ENCODE measurements around the gene CYP2F1. TPM values are rescaled to one million over a fixed set of nuclear protein-coding genes. Genes with fewer than 3 reads are reported as not detected.
A peak's percentile ranks its signal among the peaks of the same experiment; 100 is the strongest.
"Not testable (repeated sequence)": the region's sequence is repeated elsewhere in the genome, so short reads cannot be mapped to it uniquely, and the experiment has no call there.

CYP2F1 gene, protein sequence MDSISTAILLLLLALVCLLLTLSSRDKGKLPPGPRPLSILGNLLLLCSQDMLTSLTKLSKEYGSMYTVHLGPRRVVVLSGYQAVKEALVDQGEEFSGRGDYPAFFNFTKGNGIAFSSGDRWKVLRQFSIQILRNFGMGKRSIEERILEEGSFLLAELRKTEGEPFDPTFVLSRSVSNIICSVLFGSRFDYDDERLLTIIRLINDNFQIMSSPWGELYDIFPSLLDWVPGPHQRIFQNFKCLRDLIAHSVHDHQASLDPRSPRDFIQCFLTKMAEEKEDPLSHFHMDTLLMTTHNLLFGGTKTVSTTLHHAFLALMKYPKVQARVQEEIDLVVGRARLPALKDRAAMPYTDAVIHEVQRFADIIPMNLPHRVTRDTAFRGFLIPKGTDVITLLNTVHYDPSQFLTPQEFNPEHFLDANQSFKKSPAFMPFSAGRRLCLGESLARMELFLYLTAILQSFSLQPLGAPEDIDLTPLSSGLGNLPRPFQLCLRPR
- total RNA-seq, result 3.1 TPM

DNA sequence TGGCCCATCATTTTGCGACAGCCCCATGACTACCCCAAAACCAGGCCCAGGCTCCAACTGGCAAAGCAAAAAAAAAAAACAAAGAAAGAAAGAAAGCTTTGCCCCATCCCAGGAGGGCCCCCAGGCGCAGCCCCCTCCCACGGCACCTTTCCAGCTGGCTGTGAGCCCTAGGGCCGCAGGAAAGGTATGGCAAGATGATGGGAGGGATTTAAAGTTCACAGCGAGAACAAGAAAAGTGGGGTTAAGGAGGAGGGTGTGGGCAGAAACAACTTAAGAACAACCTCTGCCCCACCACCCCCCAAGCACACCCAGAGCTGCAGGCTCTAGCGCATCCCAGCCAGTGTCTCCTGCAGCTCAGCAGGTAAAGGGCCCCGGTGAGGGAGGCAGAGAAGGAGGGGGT, at the start of gene CYP2F1:
TSS of gene CYP2F1 (plus strand) at position 301 of the 400 bp plus-strand sequence. CDS start 1,757 bp downstream, outside the sequence.
- DNase-seq, result no peak

DNA sequence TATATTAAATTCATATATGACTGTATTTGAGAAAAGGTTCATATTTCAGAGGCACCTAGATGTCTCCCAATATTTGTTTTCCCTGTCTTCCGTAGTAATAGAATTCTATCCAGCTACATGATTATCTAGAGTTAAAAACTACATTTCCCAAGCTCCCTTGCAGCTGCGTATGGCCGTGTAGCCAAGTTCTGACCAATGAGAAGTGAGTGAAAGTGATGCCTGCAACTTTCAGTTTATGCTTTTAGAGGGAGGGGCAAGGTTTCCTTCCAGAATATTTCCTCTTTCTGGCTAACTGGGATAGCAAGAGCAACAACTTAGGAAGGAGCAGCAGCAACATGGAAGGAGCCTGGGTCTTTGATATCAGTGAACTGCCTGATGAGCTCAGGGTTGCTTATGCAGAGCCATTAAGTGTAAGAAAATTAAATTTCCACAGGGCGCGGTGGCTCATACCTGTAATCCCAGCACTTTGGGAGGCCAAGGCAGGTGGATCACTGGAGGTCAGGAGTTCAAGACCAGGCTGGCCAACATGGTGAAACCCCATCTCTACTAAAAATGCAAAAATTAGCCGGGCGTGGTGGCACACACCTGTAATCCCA, 49.2 kb upstream of the CYP2F1 start:
- peak; percentile 15 for DNase-seq

DNA sequence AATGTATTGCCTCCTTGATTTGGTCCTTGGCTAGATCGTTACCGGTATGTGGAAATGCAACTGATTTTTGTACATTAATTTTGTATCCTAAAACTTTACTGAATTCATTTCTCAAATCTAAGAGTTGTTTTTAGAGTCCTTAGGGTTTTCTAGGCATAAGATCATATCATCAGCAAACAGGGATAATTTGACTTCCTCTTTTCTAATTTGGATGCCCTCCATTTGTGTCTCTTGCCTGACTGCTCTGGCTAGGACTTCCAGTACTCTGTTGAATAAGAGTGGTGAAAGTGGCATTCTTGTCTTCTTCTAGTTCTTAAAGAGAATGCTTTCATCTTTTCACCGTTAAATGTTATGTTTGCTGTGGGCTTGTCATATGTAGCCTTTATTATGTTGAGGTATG, 37.9 kb upstream of the CYP2F1 start:
- no peak for DNase-seq

DNA sequence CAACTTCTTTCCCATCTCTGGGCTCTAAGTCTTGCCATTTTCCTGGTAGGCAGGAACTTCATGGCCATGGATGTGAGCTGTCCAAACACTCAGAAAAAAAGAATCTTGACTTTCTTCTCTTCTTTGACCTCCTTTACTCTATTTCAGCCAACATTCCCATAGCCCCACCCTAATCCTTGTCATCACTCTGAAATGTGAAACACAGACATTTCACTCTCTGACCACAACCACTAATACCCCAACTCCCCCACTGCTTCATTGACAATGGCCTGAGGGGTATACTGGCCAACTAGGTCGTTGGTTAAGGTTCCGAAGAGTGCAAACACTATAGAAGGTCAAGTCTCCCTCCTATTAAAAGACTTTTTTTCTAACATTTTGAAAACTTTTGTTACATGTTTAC, 30.7 kb upstream of the CYP2F1 start:
- DNase-seq, result no peak

DNA sequence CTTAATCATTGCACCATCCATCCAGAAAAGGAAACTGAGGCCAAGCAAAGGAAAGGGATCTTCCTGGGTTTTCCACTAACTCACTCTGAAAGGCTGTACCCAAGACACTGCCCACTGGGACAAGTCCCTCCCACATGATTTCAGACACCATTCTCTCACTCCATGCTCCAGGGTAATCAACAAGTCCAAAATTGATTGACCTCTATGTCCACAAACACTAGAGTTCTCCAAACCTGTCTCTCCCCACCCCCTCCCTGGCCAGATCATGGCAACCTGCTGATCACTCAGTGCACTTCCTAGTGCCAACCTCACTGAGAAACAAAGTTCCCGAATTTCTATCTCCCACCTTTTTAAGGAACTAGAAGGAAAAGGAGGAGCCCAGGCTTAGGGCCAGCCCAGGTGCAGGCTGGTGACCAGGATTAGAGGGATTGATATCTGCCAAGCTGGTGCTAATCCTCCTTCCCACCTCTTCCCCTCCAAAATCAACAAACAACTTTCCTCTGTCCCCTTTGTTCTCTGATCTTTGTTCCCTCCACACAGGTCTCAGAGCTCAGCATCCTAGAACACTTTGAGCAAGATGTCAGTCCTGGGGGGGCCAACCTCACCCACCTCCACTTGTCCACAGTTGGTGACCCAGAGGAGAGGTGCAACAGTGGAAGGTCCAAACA, 28.4 kb upstream of the CYP2F1 start:
- no peak for DNase-seq

- no peak for DNase-seq
These were observed 26.1 kb upstream of the CYP2F1 start, which contains the start of gene CYP2A13 for GRCh38 chr19:41088151-41088550. CYP2A13 (plus strand) TSS chr19:41088451; CDS start chr19:41088472, 21 bp downstream.

- no peak for DNase-seq
These were observed 24.3 kb upstream of the CYP2F1 start for GRCh38 chr19:41089959-41090358.

DNA sequence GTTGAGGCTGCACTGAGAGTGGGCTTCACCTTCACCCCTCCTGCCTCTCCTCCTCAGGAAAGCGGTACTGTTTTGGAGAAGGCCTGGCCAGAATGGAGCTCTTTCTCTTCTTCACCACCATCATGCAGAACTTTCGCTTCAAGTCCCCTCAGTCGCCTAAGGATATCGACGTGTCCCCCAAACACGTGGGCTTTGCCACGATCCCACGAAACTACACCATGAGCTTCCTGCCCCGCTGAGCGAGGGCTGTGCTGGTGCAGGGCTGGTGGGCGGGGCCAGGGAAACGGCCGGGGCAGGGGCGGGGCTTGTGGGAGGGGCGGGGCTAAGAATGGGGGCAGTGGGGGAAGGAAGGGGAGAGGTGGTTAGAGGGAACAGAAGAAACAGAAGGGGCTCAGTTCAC, 18.5 kb upstream of the CYP2F1 start:
- no peak for DNase-seq

- no peak for DNase-seq
These were observed 17.9 kb upstream of the CYP2F1 start for GRCh38 chr19:41096353-41096752.

DNA sequence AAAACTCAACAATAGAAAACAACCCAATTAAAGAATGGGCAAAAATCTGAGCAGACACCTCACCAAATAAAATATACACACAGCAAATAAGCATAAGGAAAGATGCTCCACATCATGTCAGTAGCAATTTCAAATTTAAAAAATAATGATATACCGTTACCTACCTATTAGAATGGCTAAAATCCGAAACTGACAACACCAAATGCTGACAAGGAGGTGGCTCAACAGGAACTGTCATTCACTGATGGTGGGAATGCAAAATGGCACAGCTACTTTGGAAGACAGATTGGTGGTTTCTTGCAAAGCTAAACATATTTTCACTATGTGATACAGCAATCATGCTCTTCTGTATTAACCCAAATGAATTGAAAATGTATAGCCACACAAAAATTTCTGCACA, 16.9 kb upstream of the CYP2F1 start:
- DNase-seq, result no peak

DNA sequence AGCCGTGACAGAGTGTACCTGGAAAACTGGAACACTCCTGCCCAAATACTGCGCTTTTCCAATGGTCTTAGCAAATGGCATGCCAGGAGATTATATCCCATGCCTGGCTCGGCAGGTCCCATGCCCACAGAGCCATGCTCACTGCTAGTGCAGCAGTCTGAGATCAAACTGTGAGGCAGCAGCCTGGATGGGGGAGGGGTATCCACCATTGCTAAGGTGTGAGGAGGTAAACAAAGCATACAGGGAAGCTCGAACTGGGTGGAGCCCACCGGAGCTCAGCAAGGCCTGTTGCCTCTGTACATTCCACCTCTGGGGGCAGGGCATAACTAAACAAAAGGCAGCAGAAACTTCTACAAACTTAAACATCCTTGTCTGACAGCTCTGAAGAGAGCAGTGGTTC, 15.5 kb upstream of the CYP2F1 start:
- no peak for DNase-seq

- not testable (repeated sequence) for DNase-seq
These were observed 12.0 kb upstream of the CYP2F1 start for GRCh38 chr19:41102210-41102609.

DNA sequence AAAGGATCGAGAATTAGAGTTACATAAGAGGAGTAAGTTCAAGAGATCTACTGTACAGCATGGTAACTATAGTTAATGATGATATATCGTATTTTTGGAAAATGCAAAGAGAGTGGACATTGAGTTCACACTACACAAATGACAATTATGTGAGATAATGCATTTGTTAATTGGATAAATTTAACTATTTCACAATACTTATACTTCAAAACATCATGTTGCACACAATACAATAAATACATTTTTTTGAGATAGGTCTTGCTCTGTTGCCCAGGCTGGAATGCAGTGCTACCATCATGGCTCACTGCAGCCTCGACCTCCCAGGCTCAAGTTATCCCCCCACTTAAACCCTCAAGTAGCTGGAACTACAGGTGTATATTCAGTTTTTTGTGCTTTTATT, 8.1 kb upstream of the CYP2F1 start:
- DNase-seq, result no peak

GRCh38 chr19:41111296-41111695, 2.9 kb upstream of the CYP2F1 start:
- no peak for DNase-seq

DNA sequence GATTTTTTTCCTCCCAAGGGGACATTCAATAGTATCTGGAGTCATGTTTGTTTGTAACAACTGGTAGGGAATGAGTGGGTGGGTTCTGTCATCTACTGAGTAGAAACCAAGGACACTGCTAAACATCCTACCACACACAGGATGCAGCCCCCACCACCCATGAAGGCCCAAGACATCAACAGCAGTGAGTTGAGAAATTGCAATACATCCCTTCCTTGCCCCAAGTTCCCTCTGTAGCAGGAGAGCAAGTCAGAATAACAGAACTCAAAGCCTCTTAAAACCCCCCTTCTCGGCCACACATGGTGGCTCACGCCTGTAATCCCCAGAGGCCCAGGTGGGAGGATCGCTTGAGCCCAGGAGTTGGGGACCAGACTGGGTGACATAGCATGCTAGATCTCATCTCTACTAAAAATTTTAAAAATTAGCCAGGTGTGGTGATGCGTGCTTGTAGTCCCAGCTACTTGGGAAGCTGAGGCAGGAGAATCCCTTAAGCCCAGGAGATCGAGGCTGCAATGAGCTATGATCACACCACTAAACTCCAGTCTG, 2.4 kb upstream of the CYP2F1 start:
- DNase-seq, result no peak

- DNase-seq, result peak; percentile 11
These were observed 1.4 kb upstream of the CYP2F1 start for GRCh38 chr19:41112728-41113290.

DNA sequence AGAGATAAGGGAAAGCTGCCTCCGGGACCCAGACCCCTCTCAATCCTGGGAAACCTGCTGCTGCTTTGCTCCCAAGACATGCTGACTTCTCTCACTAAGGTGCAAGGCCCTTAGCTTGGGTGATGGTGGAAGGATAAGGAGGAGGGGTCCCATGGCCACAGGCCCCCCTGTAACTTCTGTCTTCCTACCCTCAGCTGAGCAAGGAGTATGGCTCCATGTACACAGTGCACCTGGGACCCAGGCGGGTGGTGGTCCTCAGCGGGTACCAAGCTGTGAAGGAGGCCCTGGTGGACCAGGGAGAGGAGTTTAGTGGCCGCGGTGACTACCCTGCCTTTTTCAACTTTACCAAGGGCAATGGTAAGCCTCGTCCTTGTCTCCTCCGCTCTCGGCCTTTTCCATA, 2.0 kb downstream of the CYP2F1 start:
- no peak for DNase-seq

DNA sequence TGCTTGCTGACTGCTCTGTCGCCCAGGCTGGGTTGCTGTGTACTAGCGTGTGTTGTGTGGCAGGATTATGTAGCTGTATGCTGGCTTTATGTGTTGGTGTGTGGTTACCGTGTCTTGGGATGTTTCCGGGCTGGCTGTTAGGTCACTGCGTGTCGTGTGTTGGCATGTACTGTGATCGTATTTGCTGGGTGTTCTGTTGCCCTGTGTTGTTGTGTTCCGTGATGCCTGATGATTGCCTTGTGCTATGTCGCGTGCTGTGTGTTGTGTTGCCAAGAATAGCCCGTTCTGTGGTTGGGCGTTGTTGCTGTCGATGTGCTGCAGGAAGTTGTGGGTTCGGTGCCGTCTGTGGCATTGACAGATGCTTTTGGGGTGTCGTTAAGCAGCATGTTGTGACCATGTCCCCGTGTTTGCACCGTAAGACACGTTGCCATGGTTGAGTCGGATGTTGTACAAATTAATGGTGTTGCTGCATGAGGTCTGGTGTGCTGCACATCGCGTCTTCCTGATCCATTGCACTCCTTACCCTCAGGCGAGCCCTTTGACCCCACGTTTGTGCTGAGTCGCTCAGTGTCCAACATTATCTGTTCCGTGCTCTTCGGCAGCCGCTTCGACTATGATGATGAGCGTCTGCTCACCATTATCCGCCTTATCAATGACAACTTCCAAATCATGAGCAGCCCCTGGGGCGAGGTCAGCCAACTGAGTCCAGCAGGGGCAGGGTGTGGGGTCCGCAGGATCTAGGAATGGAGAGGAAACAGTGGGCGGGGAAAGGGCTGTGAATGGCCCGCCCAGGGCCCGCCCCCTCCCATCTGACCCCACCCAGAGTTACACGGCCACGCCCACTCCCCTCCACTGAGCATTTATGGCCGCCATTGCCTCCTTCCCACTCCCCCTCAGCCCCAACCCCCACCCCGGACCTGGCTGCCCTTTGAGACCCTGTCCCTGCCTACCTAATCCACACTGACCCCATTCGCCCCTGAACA, 7.0 kb downstream of the CYP2F1 start:
- DNase-seq, result not testable (repeated sequence)

DNA sequence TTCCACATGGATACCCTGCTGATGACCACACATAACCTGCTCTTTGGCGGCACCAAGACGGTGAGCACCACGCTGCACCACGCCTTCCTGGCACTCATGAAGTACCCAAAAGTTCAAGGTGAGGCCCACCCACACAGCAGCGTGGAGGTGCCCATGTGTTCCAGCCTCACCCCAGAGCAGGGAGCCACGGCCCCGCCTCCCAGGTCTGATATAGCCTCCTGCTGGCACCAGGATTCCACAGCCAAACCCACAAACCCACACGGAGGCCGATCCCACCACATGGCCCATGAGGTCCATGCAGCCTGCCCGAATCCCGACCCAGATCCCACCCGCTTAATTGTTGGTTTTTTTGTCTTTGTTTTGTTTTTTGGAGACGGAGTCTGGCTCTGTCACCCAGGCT, 8.6 kb downstream of the CYP2F1 start:
- DNase-seq, result not testable (repeated sequence)

DNA sequence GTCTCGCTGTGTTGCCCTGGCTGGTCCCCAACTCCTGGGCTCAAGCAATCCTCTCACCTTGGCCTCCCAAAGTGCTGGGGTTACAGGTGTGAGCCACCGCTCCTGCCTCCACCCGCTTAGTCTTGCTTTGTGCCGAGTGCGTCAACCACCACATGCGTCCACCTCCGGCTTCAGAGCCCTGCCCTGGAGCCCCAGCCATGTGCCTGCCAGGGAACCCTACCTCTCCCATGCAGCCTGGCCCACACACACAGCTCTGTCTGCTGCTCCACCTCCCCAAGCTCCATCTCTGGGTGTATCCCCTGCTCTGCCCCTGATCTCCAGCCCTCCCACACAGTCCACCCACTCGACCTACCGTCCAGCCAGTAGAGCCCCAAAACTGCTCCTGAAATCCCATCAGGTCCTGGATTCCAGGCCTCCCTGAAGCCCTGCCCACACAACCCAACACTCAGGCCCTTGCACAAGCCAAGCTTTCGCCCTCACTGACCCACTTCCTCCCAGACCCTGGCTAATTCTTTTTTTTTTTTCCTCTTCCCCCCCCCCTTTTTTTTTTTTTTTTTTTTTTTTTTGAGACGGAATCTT, 9.6 kb downstream of the CYP2F1 start:
- no peak for DNase-seq

DNA sequence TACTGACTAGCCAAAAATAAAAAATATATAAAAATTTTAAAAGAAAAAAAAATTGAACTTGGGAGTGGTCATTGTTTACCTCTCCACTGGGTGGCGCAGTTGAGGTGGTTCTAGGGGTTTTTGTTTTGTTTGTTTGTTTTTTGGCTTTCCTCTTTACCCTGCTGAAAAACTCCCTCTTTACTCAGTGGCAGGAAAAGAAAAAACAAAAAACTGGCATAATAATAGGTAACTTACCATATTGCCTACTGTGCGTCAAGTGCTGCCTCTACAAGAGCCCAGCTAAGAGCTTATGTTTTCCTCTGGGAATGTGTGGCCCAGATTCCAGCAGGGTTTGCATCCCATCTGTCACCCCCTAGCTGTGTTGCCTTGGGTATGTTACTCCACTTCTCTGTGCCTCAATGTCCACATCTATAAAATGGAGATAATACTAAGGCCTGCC, 12.6 kb downstream of the CYP2F1 start:
- not testable (repeated sequence) for DNase-seq
